ENCODE results near the gene DGKB.

The DGKB gene

DNA sequence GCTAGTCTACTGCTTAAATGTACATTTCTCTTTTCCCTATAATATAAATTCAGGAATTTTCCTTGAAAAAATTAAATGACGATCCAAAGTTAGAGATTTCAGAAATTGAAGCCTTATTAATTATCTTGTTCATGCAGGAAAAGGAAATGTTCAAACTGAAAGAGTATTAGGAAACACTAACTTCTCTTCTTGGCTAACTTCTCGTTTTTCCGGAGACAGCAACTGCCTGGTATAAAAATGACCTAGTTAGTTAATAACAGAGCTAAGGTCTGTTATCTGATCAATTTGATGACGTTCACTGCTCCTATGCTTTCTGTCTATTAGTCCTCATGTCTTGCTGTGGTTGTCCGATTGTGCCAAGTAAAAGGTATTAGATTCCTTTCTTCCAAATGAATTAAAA lies 212.5 kb downstream of the DGKB start:
- Histone ChIP-seq H3K4me1 (ENCODE audit: control insufficient read depth, insufficient read depth, low read length, poor library complexity, severe bottlenecking) (no peaks in the 10 kb centered on the region), H3K27me3 (replicated peaks; ENCODE audit: control insufficient read depth, insufficient read depth, low read length, poor library complexity, severe bottlenecking) (peaks cover 3% of the 10 kb centered on the region), H3K36me3 (ENCODE audit: control insufficient read depth, insufficient read depth, low read length) (no peaks in the 10 kb centered on the region), H3K27ac (ENCODE audit: insufficient read depth, low read length, poor library complexity, severe bottlenecking) (no peak overlapping the region), H3K4me3 (ENCODE audit: insufficient read depth, low read depth, low read length, poor library complexity, severe bottlenecking) (no peak overlapping the region), H3K9me3 (ENCODE audit: control insufficient read depth, low read length) (no peaks in the 10 kb centered on the region)
- no peak for DNase-seq

GRCh38 chr7:14688208-14688607 lies 214.3 kb downstream of the DGKB start:
- no peak overlapping the region for H3K27ac ChIP-seq (ENCODE audit: insufficient read depth, low read length, poor library complexity, severe bottlenecking)
- no peaks in the 10 kb centered on the region for H3K36me3 ChIP-seq (ENCODE audit: control insufficient read depth, insufficient read depth, low read length)

DNA sequence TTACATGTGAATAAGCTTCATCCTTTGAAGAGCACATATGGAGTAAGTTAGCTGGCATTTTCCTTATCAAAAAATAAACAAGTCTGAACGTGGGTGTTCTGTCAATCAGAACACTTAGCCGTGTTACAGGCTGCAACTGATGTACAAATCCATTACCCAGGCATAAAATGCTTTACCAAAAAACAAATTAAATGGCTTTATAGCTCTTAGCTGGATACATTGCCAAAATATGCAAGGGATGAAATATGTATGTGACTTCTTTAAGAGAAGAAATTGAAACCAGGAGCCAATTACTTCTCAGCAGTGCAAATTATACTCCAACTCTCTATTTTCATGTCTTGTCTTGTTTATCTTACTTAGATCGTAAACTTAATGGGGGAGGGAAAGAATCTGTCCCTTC lies 214.8 kb downstream of the DGKB start:
- no peaks in the 10 kb centered on the region for H3K4me1 ChIP-seq (ENCODE audit: control insufficient read depth, insufficient read depth, low read length, poor library complexity, severe bottlenecking)
- no peak overlapping the region for H3K4me3 ChIP-seq (ENCODE audit: insufficient read depth, low read depth, low read length, poor library complexity, severe bottlenecking)

More at GRCh38 chr7:14688208-14688607, 214.3 kb downstream of the DGKB start:
- H3K4me3 ChIP-seq (ENCODE audit: insufficient read depth, low read depth, low read length, poor library complexity, severe bottlenecking) = no peak overlapping the region
- H3K9me3 ChIP-seq (ENCODE audit: control insufficient read depth, low read length) = no peaks in the 10 kb centered on the region
- no peaks in the 10 kb centered on the region for H3K4me1 ChIP-seq (ENCODE audit: control insufficient read depth, insufficient read depth, low read length, poor library complexity, severe bottlenecking)
- peaks cover 3% of the 10 kb centered on the region for H3K27me3 ChIP-seq (replicated peaks; ENCODE audit: control insufficient read depth, insufficient read depth, low read length, poor library complexity, severe bottlenecking)
- no peak for DNase-seq

GRCh38 chr7:14687241-14687640 lies 215.3 kb downstream of the DGKB start:
- Histone ChIP-seq H3K9me3 (ENCODE audit: control insufficient read depth, low read length) (no peaks in the 10 kb centered on the region), H3K4me3 (ENCODE audit: insufficient read depth, low read depth, low read length, poor library complexity, severe bottlenecking) (no peak overlapping the region), H3K36me3 (ENCODE audit: control insufficient read depth, insufficient read depth, low read length) (no peaks in the 10 kb centered on the region), H3K4me1 (ENCODE audit: control insufficient read depth, insufficient read depth, low read length, poor library complexity, severe bottlenecking) (no peaks in the 10 kb centered on the region), H3K27me3 (replicated peaks; ENCODE audit: control insufficient read depth, insufficient read depth, low read length, poor library complexity, severe bottlenecking) (peaks cover 3% of the 10 kb centered on the region), H3K27ac (ENCODE audit: insufficient read depth, low read length, poor library complexity, severe bottlenecking) (no peak overlapping the region)
- no peak for DNase-seq

More for the DNA sequence above, 214.8 kb downstream of the DGKB start:
- H3K27ac ChIP-seq (ENCODE audit: insufficient read depth, low read length, poor library complexity, severe bottlenecking) = no peak overlapping the region
- no peaks in the 10 kb centered on the region for H3K36me3 ChIP-seq (ENCODE audit: control insufficient read depth, insufficient read depth, low read length)
- no peak for DNase-seq
- H3K27me3 ChIP-seq (replicated peaks; ENCODE audit: control insufficient read depth, insufficient read depth, low read length, poor library complexity, severe bottlenecking) = peaks cover 3% of the 10 kb centered on the region
- no peaks in the 10 kb centered on the region for H3K9me3 ChIP-seq (ENCODE audit: control insufficient read depth, low read length)

- H3K9me3 ChIP-seq (ENCODE audit: control insufficient read depth, low read length) = no peaks in the 10 kb centered on the region
- H3K4me3 ChIP-seq (ENCODE audit: insufficient read depth, low read depth, low read length, poor library complexity, severe bottlenecking) = no peak overlapping the region
- no peak for DNase-seq
- H3K36me3 ChIP-seq (ENCODE audit: control insufficient read depth, insufficient read depth, low read length) = no peaks in the 10 kb centered on the region
- no peaks in the 10 kb centered on the region for H3K27me3 ChIP-seq (replicated peaks; ENCODE audit: control insufficient read depth, insufficient read depth, low read length, poor library complexity, severe bottlenecking)
- no peak overlapping the region for H3K27ac ChIP-seq (ENCODE audit: insufficient read depth, low read length, poor library complexity, severe bottlenecking)
- no peaks in the 10 kb centered on the region for H3K4me1 ChIP-seq (ENCODE audit: control insufficient read depth, insufficient read depth, low read length, poor library complexity, severe bottlenecking)
Measured at GRCh38 chr7:14685167-14685566, 217.4 kb downstream of the DGKB start.

DNA sequence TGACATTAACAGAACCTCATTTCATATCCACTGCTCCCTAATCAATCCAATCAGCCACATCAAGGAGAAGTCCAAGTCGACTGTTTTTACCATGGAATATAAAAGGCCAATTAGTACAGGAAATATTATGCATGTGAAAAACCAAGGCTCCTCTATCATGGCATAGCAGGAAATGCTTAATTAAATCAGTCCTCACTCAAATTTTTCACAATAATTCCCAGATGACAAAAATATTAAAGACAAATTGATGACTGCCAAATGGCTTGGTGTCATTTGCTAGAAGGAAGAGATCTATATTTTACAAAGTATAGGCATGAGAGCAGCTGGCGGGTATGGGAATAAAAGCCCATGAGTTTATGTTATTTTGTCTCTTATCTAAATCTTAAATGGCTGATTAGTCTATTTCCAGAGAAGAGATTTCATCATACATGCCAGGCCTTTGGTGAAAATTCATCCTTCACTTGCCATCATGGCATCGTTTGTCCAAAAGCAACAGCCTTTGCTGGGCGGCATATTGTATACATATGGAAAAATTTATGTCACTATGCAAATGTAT lies 219.6 kb downstream of the DGKB start:
- DNase-seq = no peak
- H3K27ac ChIP-seq (ENCODE audit: insufficient read depth, low read length, poor library complexity, severe bottlenecking) = no peak overlapping the region
- H3K36me3 ChIP-seq (ENCODE audit: control insufficient read depth, insufficient read depth, low read length) = no peaks in the 10 kb centered on the region

DNA sequence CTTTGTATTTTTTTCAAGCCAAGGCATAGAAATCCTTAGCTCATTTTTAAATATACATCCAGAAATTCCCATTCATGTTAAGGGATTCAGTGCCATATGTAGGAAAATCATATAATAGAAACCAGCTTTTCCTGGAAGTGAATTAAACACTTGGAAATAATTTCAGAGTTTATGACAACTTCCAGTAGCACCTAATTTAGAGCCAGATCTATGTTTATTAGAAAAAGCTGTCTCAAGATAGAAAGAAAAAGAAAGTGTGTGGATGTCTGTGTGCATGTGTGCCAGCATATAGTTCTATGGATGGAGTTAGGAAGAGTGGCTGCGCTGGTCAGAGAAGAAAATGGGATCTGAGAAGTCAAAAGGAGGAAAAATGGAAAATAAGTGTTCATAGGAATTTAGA lies 225.7 kb downstream of the DGKB start:
- H3K4me1 ChIP-seq (ENCODE audit: control insufficient read depth, insufficient read depth, low read length, poor library complexity, severe bottlenecking) = no peaks in the 10 kb centered on the region
- H3K4me3 ChIP-seq (ENCODE audit: insufficient read depth, low read depth, low read length, poor library complexity, severe bottlenecking) = no peak overlapping the region
- no peaks in the 10 kb centered on the region for H3K9me3 ChIP-seq (ENCODE audit: control insufficient read depth, low read length)
- no peak for DNase-seq
- H3K27me3 ChIP-seq (replicated peaks; ENCODE audit: control insufficient read depth, insufficient read depth, low read length, poor library complexity, severe bottlenecking) = no peaks in the 10 kb centered on the region
- H3K27ac ChIP-seq (ENCODE audit: insufficient read depth, low read length, poor library complexity, severe bottlenecking) = no peak overlapping the region
- no peaks in the 10 kb centered on the region for H3K36me3 ChIP-seq (ENCODE audit: control insufficient read depth, insufficient read depth, low read length)

More for the DNA sequence above, 219.6 kb downstream of the DGKB start:
- no peaks in the 10 kb centered on the region for H3K4me1 ChIP-seq (ENCODE audit: control insufficient read depth, insufficient read depth, low read length, poor library complexity, severe bottlenecking)
- H3K9me3 ChIP-seq (ENCODE audit: control insufficient read depth, low read length) = no peaks in the 10 kb centered on the region
- no peaks in the 10 kb centered on the region for H3K27me3 ChIP-seq (replicated peaks; ENCODE audit: control insufficient read depth, insufficient read depth, low read length, poor library complexity, severe bottlenecking)
- H3K4me3 ChIP-seq (ENCODE audit: insufficient read depth, low read depth, low read length, poor library complexity, severe bottlenecking) = no peak overlapping the region

- no peaks in the 10 kb centered on the region for H3K4me1 ChIP-seq (ENCODE audit: control insufficient read depth, insufficient read depth, low read length, poor library complexity, severe bottlenecking)
- H3K27ac ChIP-seq (ENCODE audit: insufficient read depth, low read length, poor library complexity, severe bottlenecking) = no peak overlapping the region
- no peak overlapping the region for H3K4me3 ChIP-seq (ENCODE audit: insufficient read depth, low read depth, low read length, poor library complexity, severe bottlenecking)
- H3K9me3 ChIP-seq (ENCODE audit: control insufficient read depth, low read length) = no peaks in the 10 kb centered on the region
- no peaks in the 10 kb centered on the region for H3K36me3 ChIP-seq (ENCODE audit: control insufficient read depth, insufficient read depth, low read length)
- no peaks in the 10 kb centered on the region for H3K27me3 ChIP-seq (replicated peaks; ENCODE audit: control insufficient read depth, insufficient read depth, low read length, poor library complexity, severe bottlenecking)
- no peak for DNase-seq
Measured at GRCh38 chr7:14673202-14673601, 229.3 kb downstream of the DGKB start.

DNA sequence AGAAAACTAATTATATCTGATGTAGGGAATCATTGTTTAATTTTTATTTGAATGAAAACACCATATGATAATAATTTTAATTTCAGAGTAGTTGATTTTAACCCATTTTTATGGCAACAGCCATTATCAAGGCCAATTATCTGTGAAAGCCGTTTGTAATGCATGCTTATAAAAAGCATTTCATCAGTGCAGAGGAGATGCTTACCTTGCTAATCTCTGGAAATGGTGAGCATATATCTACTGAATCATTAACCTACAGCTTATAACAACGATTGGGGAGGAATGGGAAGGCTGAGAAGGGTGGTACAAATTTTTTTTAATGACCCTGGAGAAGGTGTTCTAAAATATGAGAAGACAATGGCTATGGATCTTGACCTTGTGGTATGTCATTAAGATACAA lies 235.6 kb downstream of the DGKB start:
- Histone ChIP-seq H3K27me3 (replicated peaks; ENCODE audit: control insufficient read depth, insufficient read depth, low read length, poor library complexity, severe bottlenecking) (no peaks in the 10 kb centered on the region), H3K36me3 (ENCODE audit: control insufficient read depth, insufficient read depth, low read length) (no peaks in the 10 kb centered on the region), H3K9me3 (ENCODE audit: control insufficient read depth, low read length) (no peaks in the 10 kb centered on the region), H3K27ac (ENCODE audit: insufficient read depth, low read length, poor library complexity, severe bottlenecking) (no peak overlapping the region), H3K4me3 (ENCODE audit: insufficient read depth, low read depth, low read length, poor library complexity, severe bottlenecking) (no peak overlapping the region), H3K4me1 (ENCODE audit: control insufficient read depth, insufficient read depth, low read length, poor library complexity, severe bottlenecking) (no peaks in the 10 kb centered on the region)
- DNase-seq = no peak

DNA sequence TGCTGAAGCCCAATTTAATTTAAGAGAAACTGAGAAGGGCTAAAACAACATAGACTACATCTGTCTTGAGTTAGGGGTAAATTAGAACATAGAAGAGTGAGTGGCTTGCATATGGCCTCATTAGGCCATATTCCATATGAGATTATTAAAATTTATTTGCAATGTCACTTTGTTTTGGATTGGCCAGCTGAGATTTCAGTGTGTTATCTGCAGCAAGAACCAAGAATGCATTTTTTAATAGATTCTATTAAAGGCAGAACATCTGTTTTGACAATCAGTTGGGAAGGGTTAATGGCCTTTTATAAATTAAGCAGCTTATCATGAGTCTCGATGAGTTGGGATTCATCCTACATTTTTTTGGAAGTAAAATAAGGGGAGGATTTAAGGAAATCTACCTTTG lies 236.2 kb downstream of the DGKB start:
- no peak for DNase-seq
- Histone ChIP-seq H3K9me3 (ENCODE audit: control insufficient read depth, low read length) (no peaks in the 10 kb centered on the region), H3K36me3 (ENCODE audit: control insufficient read depth, insufficient read depth, low read length) (no peaks in the 10 kb centered on the region), H3K4me3 (ENCODE audit: insufficient read depth, low read depth, low read length, poor library complexity, severe bottlenecking) (no peak overlapping the region), H3K27ac (ENCODE audit: insufficient read depth, low read length, poor library complexity, severe bottlenecking) (no peak overlapping the region), H3K27me3 (replicated peaks; ENCODE audit: control insufficient read depth, insufficient read depth, low read length, poor library complexity, severe bottlenecking) (no peaks in the 10 kb centered on the region), H3K4me1 (ENCODE audit: control insufficient read depth, insufficient read depth, low read length, poor library complexity, severe bottlenecking) (no peaks in the 10 kb centered on the region)

All from effector memory CD4-positive, alpha-beta T cell (primary cell).